WTC11 (cell line): Measurements from ENCODE around the gene RPRM. TPM values are rescaled to one million over a fixed set of nuclear protein-coding genes. Genes with fewer than 3 reads are reported as not detected.
A peak's percentile ranks its signal among the peaks of the same experiment; 100 is the strongest.

Experiments
- ATAC-seq: fragments of 200-7000 bp; cut with Tn5 transposase; 2 replicates; pipeline ENCODE4 v1.10.0; 2021; ENCODE audit warnings: mild to moderate bottlenecking, moderate library complexity
- CTCF ChIA-PET: fragments of 300-600 bp; sonication (Branson Sonifier 250); formaldehyde crosslinking; loops from one replicate; lab custom pipeline; 2021; ENCODE audit warnings: antibody characterized with exemption; lab: Charles Lee
- POLR2A ChIA-PET: fragments of 350-600 bp; sonication (Branson Sonifier 250); formaldehyde crosslinking; loops from one replicate; lab custom pipeline; 2021; ENCODE audit warnings: antibody characterized with exemption; lab: Charles Lee
- DNase-seq: peaks from one replicate; pipeline ENCODE4 v3.0.0; 2021; ENCODE audit warnings: low spot score
- H3K27ac Mint-ChIP-seq: 2 replicates; pipeline ENCODE4 v1.8.0; 2021; ENCODE audit warnings: mixed read lengths
- H3K27me3 Mint-ChIP-seq: 2 replicates; pipeline ENCODE4 v1.8.0; 2021; ENCODE audit warnings: low read depth, mild to moderate bottlenecking, moderate library complexity, mixed read lengths
- H3K36me3 Mint-ChIP-seq: 2 replicates; pipeline ENCODE4 v1.8.0; 2021; ENCODE audit warnings: mixed read lengths
- H3K4me1 Mint-ChIP-seq: 2 replicates; pipeline ENCODE4 v1.8.0; 2022; ENCODE audit warnings: mixed read lengths
- H3K4me3 Mint-ChIP-seq: 2 replicates; pipeline ENCODE4 v1.8.0; 2021; ENCODE audit warnings: mild to moderate bottlenecking, moderate library complexity, mixed read lengths
- H3K9me3 Mint-ChIP-seq: 2 replicates; pipeline ENCODE4 v1.8.0; 2021; ENCODE audit warnings: mixed read lengths
- E2F1 ChIP-seq: sonication (generic); formaldehyde crosslinking; IDR thresholded peaks from 2 replicates; pipeline ENCODE4 v1.8.0; 2022; ENCODE audit warnings: mild to moderate bottlenecking, missing genetic modification reagents
- EMX1 ChIP-seq: fragments of 250-450 bp; sonication (Bioruptor Pico); IDR thresholded peaks from 2 replicates; pipeline ENCODE4 v1.8.0; 2021; ENCODE audit warnings: mild to moderate bottlenecking
- GABPB1 ChIP-seq: sonication (generic); formaldehyde crosslinking; IDR thresholded peaks from 2 replicates; pipeline ENCODE4 v1.8.1; 2023; ENCODE audit warnings: mild to moderate bottlenecking, missing genetic modification reagents
- JUN ChIP-seq: sonication (generic); formaldehyde crosslinking; IDR thresholded peaks from 2 replicates; pipeline ENCODE4 v1.8.0; 2023; ENCODE audit warnings: mild to moderate bottlenecking, missing genetic modification reagents
- NFYB ChIP-seq: sonication (generic); formaldehyde crosslinking; conservative IDR thresholded peaks from 2 replicates; pipeline ENCODE4 v1.8.0; 2022; ENCODE audit warnings: low read depth, missing genetic modification reagents
- OVOL2 ChIP-seq: fragments of 250-450 bp; sonication (Bioruptor Pico); IDR thresholded peaks from 2 replicates; pipeline ENCODE4 v1.9.0; 2021; ENCODE audit warnings: mild to moderate bottlenecking, borderline replicate concordance
- RORB ChIP-seq: fragments of 250-450 bp; sonication (Bioruptor Pico); IDR thresholded peaks from 2 replicates; pipeline ENCODE4 v1.9.0; 2021; ENCODE audit warnings: mild to moderate bottlenecking
- total RNA-seq: library from RNA; stranded (reverse); gene quantifications from 3 replicates; pipeline ENCODE4 v1.2.3, GENCODE V29; 2021
- TF ChIP-seq, protein P1 (sequence below): sonication (generic); formaldehyde crosslinking; IDR thresholded peaks from 2 replicates; pipeline ENCODE4 v1.8.0; 2023; ENCODE audit warnings: missing genetic modification reagents
- TF ChIP-seq, protein P2 (sequence below): sonication (generic); formaldehyde crosslinking; IDR thresholded peaks from 2 replicates; pipeline ENCODE4 v1.8.1; 2022; ENCODE audit warnings: mild to moderate bottlenecking, moderate library complexity, missing genetic modification reagents

The RPRM gene
- total RNA-seq, 1 experiment from 2014 or later = 28.1 TPM

GRCh38 chr2:153432381-153432780, 46.2 kb downstream of the RPRM start:
- DNase-seq = no peak
- Mint-ChIP-seq H3K36me3 (peaks cover 4% of the 10 kb centered on the region), H3K27ac (no peak overlapping the region), H3K27me3 (no peaks in the 10 kb centered on the region), H3K9me3 (peaks cover 11% of the 10 kb centered on the region; the same call in 1 of the 2 replicates), H3K4me1 (peaks cover 24% of the 10 kb centered on the region), H3K4me3 (no peak overlapping the region)
- ChIA-PET CTCF (no interaction called here), POLR2A (no interaction called here)
- TF ChIP-seq NFYB (CRISPR knock-in tag) = no peak
- TF ChIP-seq, protein P1, sequence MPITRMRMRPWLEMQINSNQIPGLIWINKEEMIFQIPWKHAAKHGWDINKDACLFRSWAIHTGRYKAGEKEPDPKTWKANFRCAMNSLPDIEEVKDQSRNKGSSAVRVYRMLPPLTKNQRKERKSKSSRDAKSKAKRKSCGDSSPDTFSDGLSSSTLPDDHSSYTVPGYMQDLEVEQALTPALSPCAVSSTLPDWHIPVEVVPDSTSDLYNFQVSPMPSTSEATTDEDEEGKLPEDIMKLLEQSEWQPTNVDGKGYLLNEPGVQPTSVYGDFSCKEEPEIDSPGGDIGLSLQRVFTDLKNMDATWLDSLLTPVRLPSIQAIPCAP = no peak
- no peak for ATAC-seq

GRCh38 chr2:153431114-153431513, 47.4 kb downstream of the RPRM start:
- CTCF ChIA-PET = no interaction called here
- TF ChIP-seq RORB (CRISPR knock-in tag) = no peak
- no peak for TF ChIP-seq GABPB1 (CRISPR knock-in tag)
- TF ChIP-seq E2F1 (CRISPR knock-in tag) = no peak
- TF ChIP-seq OVOL2 (CRISPR knock-in tag) = no peak
- no peak for TF ChIP-seq NFYB (CRISPR knock-in tag)
- no peak for TF ChIP-seq JUN (CRISPR knock-in tag)
- TF ChIP-seq, protein P2, sequence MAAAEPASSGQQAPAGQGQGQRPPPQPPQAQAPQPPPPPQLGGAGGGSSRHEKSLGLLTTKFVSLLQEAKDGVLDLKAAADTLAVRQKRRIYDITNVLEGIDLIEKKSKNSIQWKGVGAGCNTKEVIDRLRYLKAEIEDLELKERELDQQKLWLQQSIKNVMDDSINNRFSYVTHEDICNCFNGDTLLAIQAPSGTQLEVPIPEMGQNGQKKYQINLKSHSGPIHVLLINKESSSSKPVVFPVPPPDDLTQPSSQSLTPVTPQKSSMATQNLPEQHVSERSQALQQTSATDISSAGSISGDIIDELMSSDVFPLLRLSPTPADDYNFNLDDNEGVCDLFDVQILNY (CRISPR knock-in tag) = no peak
- no peak for TF ChIP-seq EMX1 (CRISPR knock-in tag)
- no peaks in the 10 kb centered on the region for H3K27me3 Mint-ChIP-seq

More at GRCh38 chr2:153431114-153431513, 47.4 kb downstream of the RPRM start:
- Mint-ChIP-seq H3K9me3 (peaks cover 3% of the 10 kb centered on the region; the same call in 1 of the 2 replicates), H3K36me3 (peaks cover 4% of the 10 kb centered on the region), H3K4me1 (peaks cover 24% of the 10 kb centered on the region), H3K4me3 (no peak overlapping the region), H3K27ac (peak overlapping the region; percentile 51)
- POLR2A ChIA-PET = no interaction called here
- DNase-seq (no peak), ATAC-seq (no peak)
